ENCODE results near the gene OR52N5. TPM values are rescaled to one million over a fixed set of nuclear protein-coding genes. Genes with fewer than 3 reads are reported as not detected.

OR52N5 gene
- total RNA-seq (2014; rRNA removed; shearing (Covaris generic)): not detected in 2 replicates
- not detected in 2 replicates for polyA plus RNA-seq (2016; fragmentation: Nextera tagmentation; extraction: Ambion mirVana)

DNA sequence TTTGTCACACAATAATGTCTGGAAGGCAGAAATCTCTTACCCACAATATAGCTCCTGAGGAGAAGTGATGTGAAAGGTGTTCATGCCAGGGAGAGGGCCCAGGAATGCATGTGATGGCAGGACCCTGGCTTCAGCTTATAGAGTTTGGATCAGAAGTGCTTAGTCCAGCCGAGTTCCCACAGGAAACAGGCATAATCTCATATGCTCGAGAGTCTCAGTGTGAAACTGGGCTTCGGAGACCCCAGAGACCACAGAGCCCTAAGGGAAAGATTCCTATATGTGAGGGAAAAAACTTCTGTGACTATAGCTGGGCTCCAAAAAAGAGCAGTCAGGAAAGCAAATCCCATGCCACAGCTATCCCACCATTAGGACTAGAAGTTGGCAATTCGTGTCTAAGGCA is at the start of gene OR52N5:
TSS of gene OR52N5 (minus strand) at position 101 of the 400 bp plus-strand sequence. CDS start 4,721 bp downstream, outside the sequence.
- H3K9me2 ChIP-seq (ENCODE audit: insufficient read depth): no peaks in the 10 kb centered on the region
- no peaks in the 10 kb centered on the region for H4K20me1 ChIP-seq (ENCODE audit: insufficient read depth)
- no peak within 1 kb of the TSS for H3K4me2 ChIP-seq (ENCODE audit: unreplicated experiment)
- no peaks in the 10 kb centered on the region for H3K27me3 ChIP-seq (replicated peaks; ENCODE audit: insufficient read depth)
- no peaks in the 10 kb centered on the region for H3K9me3 ChIP-seq (ENCODE audit: low read depth)
- H3K4me3 ChIP-seq: no peak within 1 kb of the TSS
- TF ChIP-seq EZH2 (IDR thresholded peaks at IDR 0.05; ENCODE audit: insufficient read depth, poor library complexity, severe bottlenecking) (no peak), EZH2phosphoT487 (IDR thresholded peaks at IDR 0.05; ENCODE audit: insufficient read depth, low read depth) (no peak)
- no peaks in the 10 kb centered on the region for H3K36me3 ChIP-seq (ENCODE audit: low read depth)
- H2AFZ ChIP-seq: no peak within 1 kb of the TSS
- no peaks in the 10 kb centered on the region for H3K4me1 ChIP-seq (ENCODE audit: insufficient read depth)
- in situ Hi-C loops (cut with MboI): no loop called here
- no peaks in the 10 kb centered on the region for H3K79me2 ChIP-seq (ENCODE audit: insufficient read depth)
- no peaks in the 10 kb centered on the region for H3F3A ChIP-seq (ENCODE audit: insufficient read depth)
- H3K9ac ChIP-seq: no peak within 1 kb of the TSS
- no peak for DNase-seq
- 25 to 29% methylated on average over 4 of the region's 4 CpGs for WGBS, 2 experiments (ENCODE audit: low coverage in 1 of 2, low lambda C conversion rate in 2 of 2, missing lambda C conversion rate in 2 of 2)
- no peak within 1 kb of the TSS for H3K27ac ChIP-seq

DNA sequence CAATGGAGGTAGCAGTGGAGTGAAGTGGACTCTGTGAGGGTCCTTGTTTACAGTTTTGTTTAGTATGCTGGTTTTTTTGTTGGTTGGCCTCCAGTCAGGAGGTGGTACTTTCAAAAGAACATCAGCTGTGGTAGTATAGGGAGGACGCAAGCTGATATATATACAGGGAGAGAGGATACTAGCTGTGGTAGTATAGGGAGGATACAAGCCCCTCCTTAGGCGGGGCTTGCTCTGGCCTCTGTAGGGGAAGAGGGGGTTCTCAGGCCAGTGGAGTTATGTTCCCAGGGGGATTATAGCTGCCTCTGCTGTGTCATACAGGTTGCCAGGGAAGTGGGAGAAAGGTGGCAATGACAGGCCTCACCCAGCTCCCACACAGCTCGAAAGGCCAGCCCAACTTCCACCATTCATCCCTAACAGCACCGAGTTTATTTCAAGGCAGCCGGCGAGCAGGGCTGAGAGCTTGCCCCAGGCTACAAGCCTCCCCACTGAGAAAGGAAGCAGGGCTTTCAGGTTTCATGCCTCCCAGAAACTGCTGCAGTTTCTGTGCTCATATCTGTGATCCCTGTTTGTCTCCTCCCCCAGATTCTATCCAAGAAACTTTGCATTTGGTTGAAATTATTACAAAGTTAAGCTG is 48.2 kb upstream of the OR52N5 start:
- TF ChIP-seq EZH2 (IDR thresholded peaks at IDR 0.05; ENCODE audit: insufficient read depth, poor library complexity, severe bottlenecking): no peak
- TF ChIP-seq EZH2phosphoT487 (IDR thresholded peaks at IDR 0.05; ENCODE audit: insufficient read depth, low read depth): no peak
- 36 to 47% methylated on average over 6 of the region's 6 CpGs for WGBS, 2 experiments (ENCODE audit: low coverage in 1 of 2, low lambda C conversion rate in 2 of 2, missing lambda C conversion rate in 2 of 2)
- no peaks in the 10 kb centered on the region for H3K4me1 ChIP-seq (ENCODE audit: insufficient read depth)
- H3K4me3 ChIP-seq: no peak overlapping the region
- H3K27ac ChIP-seq: no peak overlapping the region
- in situ Hi-C loops (cut with MboI): no loop called here
- H2AFZ ChIP-seq: no peak overlapping the region
- no peaks in the 10 kb centered on the region for H3K9me3 ChIP-seq (ENCODE audit: low read depth)
- H3F3A ChIP-seq (ENCODE audit: insufficient read depth): no peaks in the 10 kb centered on the region
- DNase-seq: no peak
- no peaks in the 10 kb centered on the region for H3K27me3 ChIP-seq (replicated peaks; ENCODE audit: insufficient read depth)
- H3K9me2 ChIP-seq (ENCODE audit: insufficient read depth): no peaks in the 10 kb centered on the region
- H3K36me3 ChIP-seq (ENCODE audit: low read depth): no peaks in the 10 kb centered on the region
- no peak overlapping the region for H3K9ac ChIP-seq
- no peaks in the 10 kb centered on the region for H3K79me2 ChIP-seq (ENCODE audit: insufficient read depth)
- H3K4me2 ChIP-seq (ENCODE audit: unreplicated experiment): no peak overlapping the region
- H4K20me1 ChIP-seq (ENCODE audit: insufficient read depth): no peaks in the 10 kb centered on the region

- H3K4me1 ChIP-seq (ENCODE audit: insufficient read depth): no peaks in the 10 kb centered on the region
- DNase-seq: no peak
- H3K4me2 ChIP-seq (ENCODE audit: unreplicated experiment): no peak overlapping the region
- H3K27me3 ChIP-seq (replicated peaks; ENCODE audit: insufficient read depth): 0 out of 2 replicates have a peak, but pooled peaks cover 4% of the 10 kb centered on the region
- no peak overlapping the region for H3K4me3 ChIP-seq
- H3K27ac ChIP-seq: no peak overlapping the region
- WGBS, 2 experiments (ENCODE audit: low coverage in 1 of 2, low lambda C conversion rate in 2 of 2, missing lambda C conversion rate in 2 of 2): 65 to 76% methylated on average over 1 of the region's 1 CpG
- no peaks in the 10 kb centered on the region for H3K79me2 ChIP-seq (ENCODE audit: insufficient read depth)
- no peaks in the 10 kb centered on the region for H3K9me3 ChIP-seq (ENCODE audit: low read depth)
- no peak overlapping the region for H2AFZ ChIP-seq
- no peaks in the 10 kb centered on the region for H4K20me1 ChIP-seq (ENCODE audit: insufficient read depth)
- in situ Hi-C loops (cut with MboI): no loop called here
- no peaks in the 10 kb centered on the region for H3F3A ChIP-seq (ENCODE audit: insufficient read depth)
- H3K9me2 ChIP-seq (ENCODE audit: insufficient read depth): no peaks in the 10 kb centered on the region
- no peak overlapping the region for H3K9ac ChIP-seq
- no peak for TF ChIP-seq EZH2 (IDR thresholded peaks at IDR 0.05; ENCODE audit: insufficient read depth, poor library complexity, severe bottlenecking)
- no peak for TF ChIP-seq EZH2phosphoT487 (IDR thresholded peaks at IDR 0.05; ENCODE audit: insufficient read depth, low read depth)
- no peaks in the 10 kb centered on the region for H3K36me3 ChIP-seq (ENCODE audit: low read depth)
Measured at GRCh38 chr11:5818245-5818886, 35.2 kb upstream of the OR52N5 start.

GRCh38 chr11:5815534-5815933 is 32.4 kb upstream of the OR52N5 start:
- no peaks in the 10 kb centered on the region for H3K9me3 ChIP-seq (ENCODE audit: low read depth)
- TF ChIP-seq EZH2phosphoT487 (IDR thresholded peaks at IDR 0.05; ENCODE audit: insufficient read depth, low read depth): no peak
- no peak for TF ChIP-seq EZH2 (IDR thresholded peaks at IDR 0.05; ENCODE audit: insufficient read depth, poor library complexity, severe bottlenecking)
- H3K4me1 ChIP-seq (ENCODE audit: insufficient read depth): no peaks in the 10 kb centered on the region
- H3K36me3 ChIP-seq (ENCODE audit: low read depth): no peaks in the 10 kb centered on the region
- H3K79me2 ChIP-seq (ENCODE audit: insufficient read depth): no peaks in the 10 kb centered on the region
- DNase-seq: peak; percentile 29
- H3K9ac ChIP-seq: no peak overlapping the region
- no peaks in the 10 kb centered on the region for H3F3A ChIP-seq (ENCODE audit: insufficient read depth)
- H2AFZ ChIP-seq: no peak overlapping the region
- no peaks in the 10 kb centered on the region for H4K20me1 ChIP-seq (ENCODE audit: insufficient read depth)
- no peak overlapping the region for H3K4me2 ChIP-seq (ENCODE audit: unreplicated experiment)
- no peak overlapping the region for H3K27ac ChIP-seq
- no peak overlapping the region for H3K4me3 ChIP-seq
- 23 to 24% methylated on average over 4 of the region's 4 CpGs for WGBS, 2 experiments (ENCODE audit: low coverage in 1 of 2, low lambda C conversion rate in 2 of 2, missing lambda C conversion rate in 2 of 2)
- in situ Hi-C loops (cut with MboI): no loop called here
- H3K27me3 ChIP-seq (replicated peaks; ENCODE audit: insufficient read depth): no peaks in the 10 kb centered on the region
- no peaks in the 10 kb centered on the region for H3K9me2 ChIP-seq (ENCODE audit: insufficient read depth)
